GM18520 (cell line): ENCODE data around the gene FBLN2.

Experiments used
- ATAC-seq: cut with Tn5 transposase; IDR thresholded peaks from one replicate; pipeline ENCODE4 v1.9.1; 2021; ENCODE audit not compliant: unreplicated experiment

Gene FBLN2

DNA sequence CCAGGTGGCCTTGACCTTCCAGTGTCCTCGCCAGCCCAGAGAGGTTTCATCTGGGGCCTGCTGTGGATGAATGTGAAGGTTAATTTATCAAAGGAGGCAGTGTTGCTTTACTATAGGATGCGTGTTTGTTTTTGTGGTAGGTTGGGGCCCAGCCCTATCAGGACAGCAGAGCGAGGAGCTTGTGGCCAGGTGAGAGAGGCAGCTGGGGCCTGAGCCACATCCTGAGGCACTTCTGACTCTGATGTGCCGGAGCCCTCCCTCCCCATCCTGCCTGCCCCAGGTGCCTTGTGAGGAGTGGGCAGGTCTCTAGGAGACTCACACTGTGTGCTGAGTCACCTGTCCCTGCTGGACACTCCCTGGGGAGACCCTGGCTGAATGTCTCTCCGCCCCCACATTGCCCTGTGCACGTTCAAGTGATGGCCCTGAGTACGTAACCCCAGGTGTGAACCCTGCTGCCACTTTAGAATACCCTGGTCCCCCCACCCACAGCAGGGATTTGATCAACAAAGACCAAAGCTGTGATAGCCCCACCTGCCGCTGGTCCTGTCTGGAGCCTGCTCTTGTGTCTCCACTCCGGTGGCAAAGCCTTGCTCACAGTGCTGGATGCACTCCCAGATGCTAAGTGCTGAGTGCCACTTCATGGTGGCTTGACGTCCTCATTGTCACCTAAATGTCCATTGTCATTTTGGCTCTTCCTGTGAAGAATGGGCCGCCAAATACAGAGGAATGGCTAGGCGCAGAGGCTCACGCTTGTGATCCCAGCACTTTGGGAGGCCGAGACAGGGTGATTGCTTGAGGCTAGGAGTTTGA is 16.0 kb downstream of the FBLN2 start:
- ATAC-seq, result no peak

DNA sequence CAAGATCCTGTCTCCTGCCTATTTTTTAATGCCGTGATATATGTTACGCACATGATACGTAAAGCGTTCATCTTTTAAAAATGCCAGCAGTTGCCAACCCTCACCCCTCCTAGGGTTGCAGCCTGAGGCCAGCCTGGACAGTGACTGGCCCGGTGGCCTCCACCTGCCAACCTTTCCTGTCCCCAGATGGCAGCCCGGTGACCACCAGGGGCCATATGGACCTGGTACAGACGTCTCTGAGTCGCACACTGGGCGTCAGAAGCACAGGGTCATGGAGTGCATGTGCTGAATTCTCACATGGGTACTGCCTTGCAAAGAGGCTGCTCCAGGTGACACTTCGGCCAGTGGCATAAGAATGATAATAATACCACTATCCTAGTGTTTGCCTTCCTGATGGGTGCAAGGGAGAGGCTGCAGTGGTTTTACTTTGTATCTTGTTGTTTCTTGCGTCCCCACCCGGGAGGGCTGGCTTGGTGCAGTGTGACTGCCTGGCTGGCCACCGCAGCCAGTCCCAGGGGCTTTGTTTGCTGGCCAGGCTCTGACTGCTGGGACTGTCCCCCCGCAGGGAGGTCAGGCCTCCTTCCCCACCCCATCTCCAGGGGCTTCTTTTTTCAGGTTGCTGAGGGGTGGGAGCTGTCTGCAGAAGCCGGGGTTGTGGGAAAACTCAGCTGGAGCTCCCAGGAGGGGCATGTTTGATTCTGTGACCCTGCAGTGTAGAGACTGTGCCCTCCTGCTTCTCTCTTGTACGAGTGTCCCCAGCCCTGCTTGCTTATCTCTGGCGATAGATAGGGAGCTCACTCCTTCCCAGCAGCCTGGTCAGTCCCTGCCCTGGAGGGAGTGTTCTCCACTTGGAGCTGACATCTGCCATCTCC is 16.9 kb downstream of the FBLN2 start:
- no peak for ATAC-seq

DNA sequence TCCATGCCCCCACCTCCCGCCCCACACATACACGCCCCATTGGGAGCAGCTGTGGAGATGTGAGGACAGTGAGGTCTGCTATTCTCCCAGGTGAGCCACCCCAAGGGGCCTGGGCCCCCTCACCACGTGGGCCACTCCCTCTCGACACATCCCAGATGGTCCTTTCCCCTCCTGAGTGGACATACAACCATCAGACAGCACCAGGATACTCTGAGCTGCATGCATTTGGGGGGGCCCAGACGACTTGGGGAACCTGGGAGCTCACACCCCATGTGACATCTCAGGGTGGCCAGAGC is 17.5 kb downstream of the FBLN2 start:
- no peak for ATAC-seq

DNA sequence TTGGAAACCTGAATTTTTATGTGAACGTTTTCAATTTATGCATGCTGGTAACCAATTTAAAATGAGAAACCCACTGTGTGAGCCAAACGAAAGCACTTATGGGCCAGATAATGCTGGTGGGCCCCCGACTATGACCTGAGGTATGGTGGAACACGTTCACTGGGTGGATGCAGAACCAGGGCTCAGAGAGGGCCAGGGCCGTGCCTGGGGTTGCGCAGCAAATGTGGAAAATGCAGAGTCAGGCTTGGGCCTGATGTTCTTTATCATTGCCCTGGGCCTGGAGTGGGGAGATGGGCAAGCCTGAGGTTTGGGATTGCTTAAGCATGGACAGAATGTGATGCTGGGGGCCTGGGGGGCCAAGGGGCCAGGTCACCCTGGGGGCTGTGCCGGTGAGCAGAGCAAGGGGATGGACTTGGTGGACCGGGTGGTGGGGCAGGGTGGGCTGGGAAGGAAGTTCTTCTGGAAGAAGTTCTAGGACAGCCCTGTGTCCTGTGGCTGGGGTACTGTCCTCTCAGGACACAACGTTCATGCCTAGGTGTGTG is 17.9 kb downstream of the FBLN2 start:
- ATAC-seq, result no peak

- ATAC-seq, result no peak
Observed at GRCh38 chr3:13567684-13568514, 19.0 kb downstream of the FBLN2 start.

DNA sequence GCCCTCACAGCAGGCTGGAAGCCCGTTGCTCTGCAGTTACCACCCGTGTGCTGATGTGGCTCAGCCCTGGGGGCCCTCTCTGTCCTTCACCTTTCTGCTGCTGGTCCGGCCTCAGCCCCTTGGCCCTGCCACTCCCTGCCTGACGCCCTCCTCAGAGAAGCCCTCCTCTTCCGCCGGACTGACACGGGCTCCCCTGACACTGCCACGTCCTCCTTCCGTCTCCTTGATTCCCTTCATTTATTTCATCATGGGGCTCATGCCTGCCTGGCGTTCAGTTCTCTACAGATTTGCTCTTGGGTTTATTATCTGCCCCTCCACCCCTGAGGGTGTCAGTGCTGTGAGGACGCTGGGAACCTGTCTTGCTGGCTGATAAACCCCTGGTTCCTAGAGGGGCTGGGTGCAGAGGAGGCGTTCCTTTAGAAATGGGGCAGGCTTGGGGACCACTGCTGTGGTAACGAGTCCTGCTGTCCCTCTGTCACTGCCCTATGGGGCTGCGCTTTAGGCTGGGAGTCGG is 19.6 kb downstream of the FBLN2 start:
- no peak for ATAC-seq

DNA sequence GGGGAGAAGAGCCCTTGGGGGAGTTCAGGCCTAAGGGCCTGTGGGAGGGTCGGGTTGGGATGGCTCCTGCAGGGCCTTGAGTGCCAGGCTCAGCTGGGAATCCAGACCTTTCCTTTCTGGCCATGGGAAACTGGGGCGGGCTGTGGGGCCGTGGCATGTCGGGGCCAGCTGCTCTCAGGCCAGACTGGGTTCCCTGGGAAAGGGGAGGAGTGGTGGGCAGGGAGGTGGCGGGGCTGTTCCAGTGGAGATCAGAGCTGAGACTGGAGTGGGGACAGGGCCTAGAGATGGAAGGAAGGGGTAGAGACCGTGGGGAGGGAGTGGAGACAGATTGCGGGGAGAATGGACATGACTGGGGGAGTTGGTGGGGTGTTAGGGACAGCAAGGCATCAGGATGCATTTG is 20.3 kb downstream of the FBLN2 start:
- ATAC-seq, result no peak

DNA sequence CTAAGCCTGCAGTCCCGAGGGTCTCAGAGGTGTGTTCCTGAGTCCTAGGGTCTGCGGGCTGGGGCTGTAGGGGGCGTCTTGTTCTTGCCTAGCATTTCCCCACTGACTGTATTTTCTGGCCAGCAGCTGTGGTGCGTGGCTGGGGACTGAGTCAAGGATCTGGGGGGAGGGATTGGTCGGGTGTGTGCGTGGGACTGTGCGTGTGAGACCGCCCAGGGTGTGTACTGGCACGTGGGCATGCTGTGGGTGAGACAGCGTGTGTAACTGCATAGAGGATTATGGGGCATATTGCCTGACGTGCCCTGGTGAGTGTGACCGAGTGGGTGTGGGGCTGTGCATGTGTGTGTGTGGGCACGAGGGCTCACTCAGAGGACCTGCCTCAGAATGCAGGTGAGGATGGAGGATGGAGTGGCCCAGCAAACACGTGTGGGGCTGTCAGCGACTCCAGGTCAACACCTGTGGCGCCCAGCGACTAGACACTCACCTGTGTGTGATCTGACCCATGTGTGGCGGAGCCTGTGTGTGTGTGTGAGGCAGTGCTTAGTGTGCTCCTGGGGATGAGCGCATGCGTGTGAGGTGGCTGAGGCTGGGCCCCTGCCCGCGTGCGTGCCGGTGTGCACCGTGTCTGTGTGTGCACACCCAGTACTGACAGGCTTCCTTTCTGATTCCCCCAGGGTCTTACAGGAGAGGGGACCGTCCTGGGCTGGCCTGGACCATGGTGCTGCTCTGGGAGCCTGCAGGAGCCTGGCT is 20.9 kb downstream of the FBLN2 start:
- no peak for ATAC-seq

DNA sequence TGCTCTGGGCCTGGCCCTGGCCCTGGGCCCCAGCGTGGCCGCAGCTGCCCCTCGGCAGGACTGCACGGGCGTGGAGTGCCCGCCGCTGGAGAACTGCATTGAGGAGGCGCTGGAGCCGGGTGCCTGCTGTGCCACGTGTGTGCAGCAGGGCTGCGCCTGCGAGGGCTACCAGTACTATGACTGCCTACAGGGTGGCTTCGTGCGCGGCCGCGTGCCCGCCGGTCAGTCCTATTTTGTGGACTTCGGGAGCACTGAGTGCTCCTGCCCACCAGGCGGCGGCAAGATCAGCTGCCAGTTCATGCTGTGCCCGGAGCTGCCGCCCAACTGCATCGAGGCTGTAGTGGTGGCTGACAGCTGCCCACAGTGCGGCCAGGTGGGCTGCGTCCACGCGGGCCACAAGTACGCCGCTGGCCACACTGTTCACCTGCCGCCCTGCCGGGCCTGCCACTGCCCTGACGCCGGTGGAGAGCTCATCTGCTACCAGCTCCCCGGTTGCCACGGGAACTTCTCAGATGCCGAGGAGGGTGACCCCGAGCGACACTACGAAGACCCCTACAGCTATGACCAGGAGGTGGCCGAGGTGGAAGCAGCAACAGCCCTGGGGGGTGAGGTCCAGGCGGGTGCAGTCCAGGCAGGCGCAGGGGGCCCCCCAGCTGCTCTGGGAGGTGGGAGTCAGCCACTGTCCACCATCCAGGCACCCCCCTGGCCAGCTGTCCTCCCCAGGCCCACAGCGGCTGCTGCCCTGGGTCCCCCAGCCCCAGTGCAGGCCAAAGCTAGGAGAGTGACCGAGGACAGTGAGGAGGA is 21.7 kb downstream of the FBLN2 start:
- no peak for ATAC-seq

DNA sequence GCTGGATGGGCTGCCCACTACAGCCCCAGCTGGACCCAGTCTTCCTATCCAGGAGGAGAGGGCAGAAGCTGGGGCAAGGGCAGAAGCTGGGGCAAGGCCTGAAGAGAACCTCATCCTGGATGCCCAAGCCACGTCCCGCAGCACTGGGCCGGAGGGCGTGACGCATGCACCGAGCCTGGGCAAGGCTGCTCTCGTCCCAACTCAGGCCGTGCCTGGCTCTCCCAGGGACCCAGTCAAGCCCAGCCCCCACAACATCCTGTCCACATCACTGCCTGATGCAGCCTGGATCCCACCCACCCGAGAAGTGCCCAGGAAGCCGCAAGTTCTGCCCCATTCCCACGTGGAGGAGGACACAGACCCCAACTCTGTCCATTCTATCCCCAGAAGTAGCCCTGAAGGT is 22.3 kb downstream of the FBLN2 start:
- ATAC-seq, result no peak

DNA sequence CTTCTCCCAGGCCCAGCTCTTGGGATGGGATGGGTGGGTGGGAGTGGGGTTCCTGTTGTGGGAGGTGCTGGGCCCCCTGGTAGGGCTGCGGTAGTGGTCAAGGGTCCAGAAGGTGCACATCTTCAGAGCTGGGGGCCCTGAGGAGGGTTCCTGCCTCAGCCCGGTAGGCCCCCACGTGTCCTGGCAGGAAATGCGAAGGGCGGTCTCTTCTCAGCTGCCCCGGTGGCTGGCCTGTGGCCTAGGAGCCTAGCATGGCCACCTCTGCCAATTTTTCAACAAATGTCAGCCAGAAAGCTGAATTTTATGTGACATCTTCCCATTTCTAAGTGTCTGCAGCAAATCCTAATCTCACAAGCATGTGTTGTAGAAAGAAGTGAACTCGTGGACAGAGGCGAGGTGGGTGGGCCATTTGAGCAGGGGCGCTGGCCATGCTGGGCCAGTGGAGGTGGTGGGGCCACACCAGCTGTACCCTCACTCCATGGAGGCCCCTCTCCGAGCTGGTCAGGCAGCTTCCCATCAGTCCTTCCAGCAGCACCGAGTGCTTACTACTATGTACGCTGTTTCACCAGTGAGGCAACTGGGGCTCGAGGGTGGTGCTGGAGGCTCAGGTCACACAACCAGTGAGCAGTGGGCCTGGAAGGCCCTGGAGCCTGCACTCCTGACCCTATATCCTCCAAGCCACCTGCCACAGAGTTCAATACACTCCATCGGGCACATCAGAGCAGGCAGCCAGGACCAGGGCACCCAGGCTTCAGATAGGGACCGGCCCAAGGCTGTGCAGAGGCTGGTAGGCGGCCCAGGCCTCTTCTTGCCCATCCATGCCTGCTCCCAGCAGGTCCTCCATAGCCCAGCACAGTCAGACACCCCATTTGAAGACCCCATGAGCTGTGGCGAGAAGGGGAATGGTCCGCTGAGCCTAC is 23.2 kb downstream of the FBLN2 start:
- no peak for ATAC-seq

DNA sequence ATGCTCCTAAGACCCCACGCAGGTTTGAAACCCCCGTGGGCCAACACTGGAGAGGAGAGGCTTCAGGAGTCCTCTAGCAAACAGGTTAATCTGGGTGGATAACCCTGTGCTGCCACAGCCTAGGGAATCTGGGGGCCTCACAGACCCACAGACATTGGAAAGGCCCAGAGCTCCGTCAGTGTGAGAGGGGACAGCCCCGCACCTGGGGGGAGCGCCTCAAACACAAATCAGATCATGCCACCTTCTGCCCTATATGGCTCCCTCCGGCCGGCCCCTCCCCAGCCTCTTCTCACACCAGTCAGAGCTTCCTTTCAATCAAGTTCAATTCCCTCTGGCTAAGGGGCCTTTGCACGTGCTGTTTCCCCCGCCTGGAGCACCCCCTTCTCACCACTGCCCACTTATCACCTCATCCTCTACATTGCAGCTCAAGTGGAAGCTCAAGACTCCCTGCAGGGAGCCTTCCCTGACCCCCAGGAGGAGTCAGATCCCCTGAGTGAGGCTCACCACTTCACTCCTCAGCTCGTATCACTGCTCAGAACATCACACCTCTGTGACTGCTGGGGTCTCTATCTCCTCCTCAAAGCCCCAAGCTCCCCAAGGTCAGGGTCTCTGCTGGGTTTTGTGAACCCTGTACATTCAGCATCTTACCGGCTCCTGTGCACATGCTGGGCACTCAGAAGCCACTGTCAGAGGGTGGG is 24.1 kb downstream of the FBLN2 start:
- no peak for ATAC-seq

- ATAC-seq, result no peak
Observed at GRCh38 chr3:13574083-13574797, 25.3 kb downstream of the FBLN2 start.

- no peak for ATAC-seq
Observed at GRCh38 chr3:13574798-13575451, 26.0 kb downstream of the FBLN2 start.

GRCh38 chr3:13575459-13576061 is 26.6 kb downstream of the FBLN2 start:
- ATAC-seq, result no peak
